Activated T-cell treated with anti-CD3 and anti-CD28 coated beads for 48 hours (primary cell): ENCODE measurements around the gene SMIM38.

Source experiments
- DNase-seq: peaks from one replicate; pipeline ENCODE4 v3.0.0-alpha.2; 2020; ENCODE audit warnings: low read depth

The SMIM38 gene

GRCh38 chr11:69203381-69203780 lies 47.6 kb downstream of the SMIM38 start:
- DNase-seq: no peak

DNA sequence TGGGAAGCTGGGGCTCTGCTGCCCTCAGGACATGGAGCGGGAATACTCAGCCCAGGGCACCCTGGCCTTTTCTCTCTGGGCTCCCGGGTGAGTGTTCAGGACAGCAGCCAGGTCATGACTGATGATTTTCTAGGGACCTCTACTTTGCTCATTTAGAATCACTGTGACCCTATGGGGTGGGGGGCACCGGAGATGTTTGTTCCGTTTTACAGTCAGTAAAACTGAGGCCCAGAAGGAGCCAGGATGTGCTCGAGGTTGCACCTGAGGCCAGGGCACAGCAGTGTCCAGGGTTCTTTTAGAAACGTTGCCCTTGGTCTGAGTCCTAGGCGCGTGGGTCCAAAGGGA lies 48.1 kb downstream of the SMIM38 start:
- DNase-seq: no peak

DNA sequence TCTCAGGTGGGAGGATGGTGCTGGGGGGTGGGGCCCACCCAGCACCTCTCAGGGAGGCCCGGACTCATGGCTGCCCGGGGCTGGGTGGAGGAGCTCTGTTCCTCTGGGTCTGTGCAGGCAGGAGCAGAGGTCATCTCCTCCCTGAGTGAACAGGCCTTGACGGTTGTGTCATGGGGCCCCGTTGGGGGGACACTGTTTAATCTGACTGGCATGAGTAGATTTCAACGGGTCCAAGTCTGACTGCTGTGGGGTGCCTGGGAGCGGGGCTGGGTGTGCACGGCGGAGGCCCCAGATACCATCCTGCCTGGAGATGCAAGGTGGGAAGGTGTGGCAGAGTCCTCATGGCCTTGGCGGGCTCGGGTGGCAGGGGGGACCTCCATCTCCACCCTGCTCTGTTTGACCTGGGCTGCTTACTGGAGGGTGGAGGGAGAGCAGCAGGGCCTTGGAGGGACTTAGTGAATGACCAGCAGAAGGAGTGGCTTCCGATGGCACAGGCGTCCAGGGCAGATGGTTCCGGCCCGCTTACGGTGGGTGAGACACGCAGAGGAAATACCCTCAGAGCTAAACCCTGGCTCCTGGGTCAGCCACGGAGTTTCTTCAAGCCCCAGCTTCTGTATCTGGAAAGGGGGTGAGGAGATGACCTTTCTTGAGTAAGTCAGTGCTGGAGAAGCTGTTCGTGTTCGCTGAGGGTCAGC lies 48.7 kb downstream of the SMIM38 start:
- DNase-seq: no peak

GRCh38 chr11:69204941-69205742 lies 49.4 kb downstream of the SMIM38 start:
- no peak for DNase-seq
